GM18870 (cell line): Measurements from ENCODE around the gene PCDHA1.
"Not testable (repeated sequence)": the region's sequence is repeated elsewhere in the genome, so short reads cannot be mapped to it uniquely, and the experiment has no call there.

Experiments used
- ATAC-seq: cut with Tn5 transposase; IDR thresholded peaks from one replicate; pipeline ENCODE4 v1.9.1; 2021; ENCODE audit warnings: moderate library complexity; ENCODE audit not compliant: unreplicated experiment

The PCDHA1 gene

DNA sequence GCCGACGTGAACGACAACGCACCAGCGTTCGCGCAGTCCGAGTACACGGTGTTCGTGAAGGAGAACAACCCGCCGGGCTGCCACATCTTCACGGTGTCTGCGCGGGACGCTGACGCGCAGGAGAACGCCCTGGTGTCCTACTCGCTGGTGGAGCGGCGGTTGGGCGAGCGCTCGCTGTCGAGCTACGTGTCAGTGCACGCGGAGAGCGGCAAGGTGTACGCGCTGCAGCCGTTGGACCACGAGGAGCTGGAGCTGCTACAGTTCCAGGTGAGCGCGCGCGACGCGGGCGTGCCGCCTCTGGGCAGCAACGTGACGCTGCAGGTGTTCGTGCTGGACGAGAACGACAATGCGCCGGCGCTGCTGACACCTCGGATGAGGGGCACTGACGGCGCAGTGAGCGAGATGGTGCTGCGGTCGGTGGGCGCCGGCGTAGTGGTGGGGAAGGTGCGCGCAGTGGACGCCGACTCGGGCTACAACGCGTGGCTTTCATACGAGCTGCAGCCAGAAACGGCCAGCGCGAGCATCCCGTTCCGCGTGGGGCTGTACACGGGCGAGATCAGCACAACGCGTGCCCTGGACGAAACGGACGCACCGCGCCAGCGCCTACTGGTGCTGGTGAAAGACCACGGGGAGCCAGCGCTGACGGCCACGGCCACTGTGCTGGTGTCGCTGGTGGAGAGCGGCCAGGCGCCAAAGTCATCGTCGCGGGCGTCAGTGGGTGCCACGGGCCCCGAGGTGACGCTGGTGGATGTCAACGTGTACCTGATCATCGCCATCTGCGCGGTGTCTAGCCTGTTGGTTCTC, 64.1 kb downstream of the PCDHA1 start:
- not testable (repeated sequence) for ATAC-seq

DNA sequence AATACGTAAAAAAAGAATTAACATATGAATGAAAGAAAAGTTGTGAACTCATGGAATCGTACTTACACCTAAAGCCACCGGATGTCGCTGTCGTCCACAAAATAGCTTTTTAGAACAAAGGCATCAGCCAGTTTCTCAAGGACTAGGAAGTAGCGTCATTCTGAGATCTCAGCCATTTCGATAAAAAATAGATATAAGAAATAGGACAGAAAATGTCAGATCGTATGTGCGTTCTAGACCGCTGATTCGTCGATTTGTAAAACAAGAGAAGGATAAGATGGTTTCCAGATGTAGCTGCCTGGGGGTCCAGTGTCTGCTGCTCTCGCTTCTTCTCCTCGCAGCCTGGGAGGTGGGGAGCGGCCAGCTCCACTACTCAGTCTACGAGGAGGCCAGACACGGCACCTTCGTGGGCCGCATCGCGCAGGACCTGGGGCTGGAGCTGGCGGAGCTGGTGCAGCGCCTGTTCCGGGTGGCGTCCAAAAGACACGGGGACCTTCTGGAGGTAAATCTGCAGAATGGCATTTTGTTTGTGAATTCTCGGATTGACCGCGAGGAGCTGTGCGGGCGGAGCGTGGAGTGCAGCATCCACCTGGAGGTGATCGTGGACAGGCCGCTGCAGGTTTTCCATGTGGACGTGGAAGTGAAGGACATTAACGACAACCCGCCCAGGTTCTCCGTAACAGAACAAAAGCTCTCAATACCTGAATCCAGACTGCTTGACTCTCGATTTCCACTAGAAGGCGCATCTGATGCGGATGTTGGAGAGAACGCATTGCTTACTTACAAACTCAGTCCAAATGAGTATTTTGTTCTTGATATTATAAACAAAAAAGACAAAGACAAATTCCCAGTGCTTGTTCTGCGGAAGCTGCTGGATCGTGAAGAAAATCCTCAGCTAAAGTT, 70.1 kb downstream of the PCDHA1 start, which contains the start of gene PCDHA10:
Gene PCDHA10, plus strand, starts transcription at position 126 of the 903 bp plus-strand sequence. Its CDS starts 152 bp downstream, at position 278.
- no peak for ATAC-seq

DNA sequence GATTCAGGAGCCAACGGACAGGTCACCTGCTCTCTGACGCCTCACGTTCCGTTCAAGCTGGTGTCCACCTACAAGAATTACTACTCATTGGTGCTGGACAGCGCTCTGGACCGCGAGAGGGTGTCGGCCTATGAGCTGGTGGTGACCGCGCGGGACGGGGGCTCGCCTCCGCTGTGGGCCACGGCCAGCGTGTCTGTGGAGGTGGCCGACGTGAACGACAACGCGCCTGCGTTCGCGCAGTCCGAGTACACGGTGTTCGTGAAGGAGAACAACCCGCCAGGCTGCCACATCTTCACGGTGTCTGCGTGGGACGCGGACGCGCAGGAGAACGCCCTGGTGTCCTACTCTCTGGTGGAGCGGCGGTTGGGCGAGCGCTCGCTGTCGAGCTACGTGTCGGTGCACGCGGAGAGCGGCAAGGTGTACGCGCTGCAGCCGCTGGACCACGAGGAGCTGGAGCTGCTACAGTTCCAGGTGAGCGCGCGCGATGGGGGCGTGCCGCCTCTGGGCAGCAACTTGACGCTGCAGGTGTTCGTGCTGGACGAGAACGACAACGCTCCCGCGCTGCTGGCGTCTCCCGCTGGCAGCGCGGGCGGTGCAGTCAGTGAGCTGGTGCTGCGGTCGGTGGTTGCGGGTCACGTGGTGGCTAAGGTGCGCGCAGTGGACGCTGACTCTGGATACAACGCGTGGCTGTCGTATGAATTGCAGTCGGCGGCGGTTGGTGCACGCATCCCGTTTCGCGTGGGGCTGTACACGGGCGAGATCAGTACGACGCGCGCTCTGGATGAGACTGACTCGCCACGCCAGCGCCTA, 71.4 kb downstream of the PCDHA1 start:
- ATAC-seq, result no peak

DNA sequence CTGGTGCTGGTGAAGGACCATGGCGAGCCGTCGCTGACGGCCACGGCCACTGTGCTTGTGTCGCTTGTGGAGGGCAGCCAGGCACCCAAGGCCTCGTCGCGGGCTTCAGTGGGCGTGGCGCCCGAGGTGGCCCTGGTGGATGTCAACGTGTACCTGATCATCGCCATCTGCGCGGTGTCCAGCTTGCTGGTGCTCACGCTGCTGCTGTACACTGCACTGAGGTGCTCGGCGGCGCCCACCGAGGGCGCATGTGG, 72.0 kb downstream of the PCDHA1 start:
- ATAC-seq, result no peak

DNA sequence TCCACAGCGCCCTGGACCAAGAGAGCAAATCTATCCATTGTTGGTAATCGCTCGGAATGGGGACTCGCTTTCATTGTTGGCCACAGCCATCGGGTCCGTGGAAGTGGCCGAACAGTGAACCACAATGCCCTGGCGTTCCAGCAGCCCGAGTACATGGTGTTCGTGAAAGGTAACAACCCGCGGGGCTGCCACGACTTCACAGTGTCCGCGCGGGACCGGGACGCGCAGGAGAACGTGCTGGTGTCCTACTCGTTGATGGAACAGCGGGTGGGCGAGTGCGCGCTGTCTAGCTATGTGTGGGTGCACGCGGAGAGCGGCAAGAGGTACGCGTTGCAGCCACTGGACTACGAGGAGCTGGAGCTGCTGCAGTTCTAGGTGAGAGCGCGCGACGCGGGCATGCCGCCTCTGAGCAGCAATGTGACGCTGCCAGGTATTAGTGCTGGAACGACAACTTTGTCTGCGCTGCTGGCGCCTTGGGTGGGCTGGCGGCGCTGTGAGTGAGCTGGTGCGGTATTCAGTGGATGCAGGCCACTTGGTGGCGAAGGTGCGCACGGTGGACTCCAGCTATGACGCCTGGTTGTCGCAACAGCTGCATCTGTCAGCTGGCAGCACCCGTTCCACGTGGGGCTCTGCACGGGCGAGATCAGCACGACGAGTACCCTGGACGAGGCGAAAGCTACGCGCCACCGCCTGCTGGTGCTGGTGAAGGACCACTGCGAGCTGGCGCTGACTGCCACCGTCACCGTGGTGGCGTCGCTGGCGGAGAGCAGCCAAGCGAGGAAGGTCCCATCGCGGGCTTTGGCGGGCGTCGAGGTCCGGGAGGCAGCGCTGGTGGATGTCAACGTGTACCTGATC, 76.7 kb downstream of the PCDHA1 start:
- no peak for ATAC-seq

DNA sequence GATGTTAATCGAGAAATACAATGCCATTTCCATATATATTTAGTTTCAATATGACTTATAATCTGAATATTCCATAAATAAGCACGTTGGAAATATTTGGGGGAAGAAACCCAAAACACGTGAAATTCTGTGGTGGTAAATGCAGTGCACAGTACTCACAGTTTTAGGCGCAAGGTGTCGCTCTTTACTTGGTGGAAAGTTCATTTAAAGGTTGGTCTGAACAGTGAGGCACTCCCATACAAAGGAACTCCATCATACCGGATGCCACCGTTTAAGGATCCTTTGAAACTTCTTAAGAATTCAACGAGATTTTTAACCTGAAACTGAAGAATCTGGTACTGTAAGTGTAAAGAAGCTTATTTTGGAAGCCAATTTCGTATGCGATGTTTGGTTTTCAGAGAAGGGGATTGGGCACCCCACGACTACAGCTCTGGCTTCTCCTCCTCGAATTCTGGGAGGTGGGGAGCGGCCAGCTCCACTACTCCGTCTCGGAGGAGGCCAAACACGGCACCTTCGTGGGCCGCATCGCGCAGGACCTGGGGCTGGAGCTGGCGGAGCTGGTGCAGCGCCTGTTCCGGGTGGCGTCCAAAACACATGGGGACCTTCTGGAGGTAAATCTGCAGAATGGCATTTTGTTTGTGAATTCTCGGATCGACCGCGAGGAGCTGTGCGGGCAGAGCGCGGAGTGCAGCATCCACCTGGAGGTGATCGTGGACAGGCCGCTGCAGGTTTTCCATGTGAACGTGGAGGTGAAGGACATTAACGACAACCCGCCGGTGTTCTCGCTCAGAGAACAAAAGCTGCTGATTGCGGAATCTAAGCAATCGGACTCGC, 83.0 kb downstream of the PCDHA1 start, which contains the start of gene PCDHA11:
Gene PCDHA11, plus strand, starts transcription at position 237 of the 834 bp plus-strand sequence. Its CDS starts 147 bp downstream, at position 384.
- no peak for ATAC-seq

DNA sequence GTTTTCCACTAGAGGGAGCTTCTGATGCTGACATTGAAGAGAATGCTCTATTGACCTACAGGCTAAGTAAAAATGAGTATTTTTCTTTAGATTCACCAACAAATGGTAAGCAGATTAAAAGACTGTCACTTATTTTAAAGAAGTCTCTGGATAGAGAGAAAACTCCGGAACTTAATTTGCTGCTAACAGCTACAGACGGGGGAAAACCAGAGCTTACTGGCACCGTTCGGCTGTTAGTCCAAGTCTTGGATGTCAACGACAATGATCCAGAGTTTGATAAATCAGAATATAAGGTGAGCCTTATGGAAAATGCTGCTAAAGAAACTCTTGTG, 83.6 kb downstream of the PCDHA1 start:
- ATAC-seq, result no peak

DNA sequence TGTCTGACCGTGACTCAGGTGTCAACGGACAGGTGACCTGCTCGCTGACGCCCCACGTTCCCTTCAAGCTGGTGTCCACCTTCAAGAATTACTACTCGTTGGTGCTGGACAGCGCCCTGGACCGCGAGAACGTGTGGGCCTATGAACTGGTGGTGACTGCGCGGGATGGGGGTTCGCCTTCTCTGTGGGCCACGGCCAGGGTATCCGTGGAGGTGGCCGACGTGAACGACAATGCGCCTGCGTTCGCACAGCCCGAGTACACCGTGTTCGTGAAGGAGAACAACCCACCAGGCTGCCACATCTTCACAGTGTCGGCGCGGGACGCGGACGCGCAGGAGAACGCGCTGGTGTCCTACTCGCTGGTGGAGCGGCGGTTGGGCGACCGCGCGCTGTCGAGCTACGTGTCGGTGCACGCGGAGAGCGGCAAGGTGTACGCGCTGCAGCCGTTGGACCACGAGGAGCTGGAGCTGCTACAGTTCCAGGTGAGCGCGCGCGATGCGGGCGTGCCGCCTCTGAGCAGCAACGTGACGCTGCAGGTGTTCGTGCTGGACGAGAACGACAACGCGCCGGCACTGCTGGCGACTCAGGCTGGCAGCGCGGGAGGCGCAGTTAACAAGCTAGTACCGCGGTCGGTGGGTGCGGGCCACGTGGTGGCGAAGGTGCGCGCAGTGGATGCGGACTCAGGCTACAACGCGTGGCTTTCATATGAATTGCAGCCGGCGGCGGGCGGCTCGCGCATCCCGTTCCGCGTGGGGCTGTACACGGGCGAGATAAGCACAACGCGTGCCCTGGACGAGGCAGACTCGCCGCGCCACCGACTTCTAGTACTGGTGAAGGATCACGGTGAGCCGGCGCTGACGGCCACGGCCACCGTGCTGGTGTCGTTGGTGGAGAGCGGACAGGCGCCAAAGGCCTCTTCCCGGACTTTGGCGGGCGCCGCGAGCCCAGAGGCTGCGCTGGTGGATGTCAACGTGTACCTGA, 84.6 kb downstream of the PCDHA1 start:
- ATAC-seq, result no peak

DNA sequence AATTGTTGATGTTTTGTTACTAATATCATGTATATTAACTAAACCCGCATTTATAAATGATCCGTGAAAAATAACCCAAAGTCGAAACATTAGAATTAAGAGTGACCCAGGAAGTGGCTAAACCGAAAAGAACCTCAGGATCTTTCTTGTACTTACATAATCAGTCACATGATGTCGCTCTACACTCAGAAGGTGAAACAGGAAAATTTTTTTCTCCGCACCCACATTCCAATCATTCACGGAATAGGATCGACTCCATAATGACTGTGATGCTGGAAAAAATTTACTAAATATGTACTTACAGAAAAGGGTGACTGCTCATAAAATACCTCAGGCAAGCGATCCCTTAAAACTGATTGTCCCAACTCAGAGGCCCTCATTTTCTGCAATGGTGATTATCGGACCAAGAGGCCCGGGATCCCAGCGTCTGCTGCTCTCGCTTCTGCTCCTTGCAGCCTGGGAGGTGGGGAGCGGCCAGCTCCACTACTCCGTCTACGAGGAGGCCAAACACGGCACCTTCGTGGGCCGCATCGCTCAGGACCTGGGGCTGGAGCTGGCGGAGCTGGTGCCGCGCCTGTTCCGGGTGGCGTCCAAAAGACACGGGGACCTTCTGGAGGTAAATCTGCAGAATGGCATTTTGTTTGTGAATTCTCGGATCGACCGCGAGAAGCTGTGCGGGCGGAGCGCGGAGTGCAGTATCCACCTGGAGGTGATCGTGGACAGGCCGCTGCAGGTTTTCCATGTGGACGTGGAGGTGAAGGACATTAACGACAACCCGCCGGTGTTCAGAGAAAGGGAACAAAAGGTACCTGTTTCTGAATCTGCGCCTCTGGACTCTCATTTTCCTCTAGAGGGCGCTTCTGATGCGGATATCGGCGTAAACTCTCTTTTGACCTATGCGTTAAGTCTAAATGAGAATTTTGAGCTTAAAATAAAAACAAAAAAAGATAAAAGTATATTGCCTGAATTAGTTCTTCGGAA, 89.4 kb downstream of the PCDHA1 start, which contains the start of gene PCDHA12:
Gene PCDHA12, plus strand, starts transcription at position 224 of the 981 bp plus-strand sequence. Its CDS starts 165 bp downstream, at position 389.
- no peak for ATAC-seq

DNA sequence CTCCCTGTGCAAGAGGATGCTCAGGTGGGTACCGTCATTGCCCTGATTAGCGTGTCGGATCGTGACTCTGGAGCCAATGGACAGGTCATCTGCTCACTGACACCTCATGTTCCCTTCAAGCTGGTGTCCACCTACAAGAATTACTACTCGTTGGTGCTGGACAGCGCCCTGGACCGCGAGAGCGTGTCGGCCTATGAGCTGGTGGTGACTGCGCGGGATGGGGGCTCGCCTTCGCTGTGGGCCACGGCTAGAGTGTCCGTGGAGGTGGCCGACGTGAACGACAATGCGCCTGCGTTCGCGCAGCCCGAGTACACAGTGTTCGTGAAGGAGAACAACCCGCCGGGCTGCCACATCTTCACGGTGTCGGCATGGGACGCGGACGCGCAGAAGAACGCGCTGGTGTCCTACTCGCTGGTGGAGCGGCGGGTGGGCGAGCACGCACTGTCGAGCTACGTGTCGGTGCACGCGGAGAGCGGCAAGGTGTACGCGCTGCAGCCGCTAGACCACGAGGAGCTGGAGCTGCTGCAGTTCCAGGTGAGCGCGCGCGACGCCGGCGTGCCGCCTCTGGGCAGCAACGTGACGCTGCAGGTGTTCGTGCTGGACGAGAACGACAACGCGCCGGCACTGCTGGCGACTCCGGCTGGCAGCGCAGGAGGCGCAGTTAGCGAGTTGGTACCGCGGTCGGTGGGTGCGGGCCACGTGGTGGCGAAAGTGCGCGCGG, 90.8 kb downstream of the PCDHA1 start:
- ATAC-seq, result not testable (repeated sequence)

DNA sequence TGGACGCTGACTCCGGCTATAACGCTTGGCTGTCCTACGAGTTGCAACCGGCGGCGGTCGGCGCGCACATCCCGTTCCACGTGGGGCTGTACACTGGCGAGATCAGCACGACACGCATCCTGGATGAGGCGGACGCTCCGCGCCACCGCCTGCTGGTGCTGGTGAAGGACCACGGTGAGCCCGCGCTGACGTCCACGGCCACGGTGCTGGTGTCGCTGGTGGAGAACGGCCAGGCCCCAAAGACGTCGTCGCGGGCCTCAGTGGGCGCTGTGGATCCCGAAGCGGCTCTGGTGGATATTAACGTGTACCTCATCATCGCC, 91.3 kb downstream of the PCDHA1 start:
- ATAC-seq, result no peak

DNA sequence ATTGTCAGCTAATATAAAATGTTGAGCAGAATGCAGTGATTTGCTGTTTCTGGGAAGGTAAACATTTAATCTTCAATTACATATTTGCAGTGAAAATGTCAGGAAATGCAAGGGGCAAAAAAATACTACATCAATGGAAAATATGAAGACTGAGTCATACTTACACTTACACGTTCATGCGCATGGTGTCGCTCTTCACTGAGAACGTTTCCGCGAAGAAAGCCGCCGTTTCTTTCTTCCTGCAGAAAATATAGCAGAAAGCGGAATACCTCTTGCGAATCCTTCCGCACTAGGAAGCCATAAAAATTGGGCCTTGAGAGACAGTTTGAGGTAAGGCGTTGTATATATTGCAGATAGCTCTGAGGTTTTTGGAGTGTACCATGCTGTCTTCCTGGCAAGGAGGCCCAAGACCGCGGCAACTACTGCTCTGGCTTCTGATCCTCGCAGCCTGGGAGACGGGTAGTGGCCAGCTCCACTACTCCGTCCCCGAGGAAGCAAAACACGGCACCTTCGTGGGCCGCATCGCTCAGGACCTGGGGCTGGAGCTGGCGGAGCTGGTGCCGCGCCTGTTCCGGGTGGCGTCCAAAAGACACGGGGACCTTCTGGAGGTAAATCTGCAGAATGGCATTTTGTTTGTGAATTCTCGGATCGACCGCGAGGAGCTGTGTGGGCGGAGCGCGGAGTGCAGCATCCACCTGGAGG, 96.1 kb downstream of the PCDHA1 start, which contains the start of gene PCDHA13:
Gene PCDHA13, plus strand, starts transcription at position 236 of the 702 bp plus-strand sequence. Its CDS starts 145 bp downstream, at position 381.
- no peak for ATAC-seq

DNA sequence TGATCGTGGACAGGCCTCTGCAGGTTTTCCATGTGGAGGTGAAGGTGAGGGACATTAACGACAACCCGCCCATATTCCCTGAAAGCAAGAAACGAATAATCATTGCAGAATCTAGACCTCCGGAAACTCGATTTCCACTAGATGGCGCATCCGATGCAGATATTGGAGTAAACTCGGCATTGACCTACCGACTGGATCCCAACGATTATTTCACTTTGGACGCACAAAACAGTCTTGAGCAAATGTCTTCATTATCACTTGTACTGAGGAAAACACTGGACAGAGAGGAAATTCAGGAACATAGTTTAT, 96.6 kb downstream of the PCDHA1 start:
- no peak for ATAC-seq

DNA sequence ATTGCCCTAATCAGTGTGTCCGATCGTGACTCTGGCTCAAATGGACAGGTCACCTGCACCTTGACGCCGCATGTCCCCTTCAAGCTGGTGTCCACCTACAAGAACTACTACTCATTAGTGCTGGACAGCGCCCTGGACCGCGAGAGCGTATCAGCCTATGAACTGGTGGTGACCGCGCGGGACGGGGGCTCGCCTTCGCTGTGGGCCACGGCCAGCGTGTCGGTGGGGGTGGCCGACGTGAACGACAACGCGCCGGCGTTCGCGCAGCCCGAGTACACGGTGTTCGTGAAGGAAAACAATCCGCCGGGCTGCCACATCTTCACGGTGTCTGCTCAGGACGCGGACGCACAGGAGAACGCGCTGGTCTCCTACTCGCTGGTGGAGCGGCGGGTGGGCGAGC, 97.4 kb downstream of the PCDHA1 start:
- no peak for ATAC-seq

DNA sequence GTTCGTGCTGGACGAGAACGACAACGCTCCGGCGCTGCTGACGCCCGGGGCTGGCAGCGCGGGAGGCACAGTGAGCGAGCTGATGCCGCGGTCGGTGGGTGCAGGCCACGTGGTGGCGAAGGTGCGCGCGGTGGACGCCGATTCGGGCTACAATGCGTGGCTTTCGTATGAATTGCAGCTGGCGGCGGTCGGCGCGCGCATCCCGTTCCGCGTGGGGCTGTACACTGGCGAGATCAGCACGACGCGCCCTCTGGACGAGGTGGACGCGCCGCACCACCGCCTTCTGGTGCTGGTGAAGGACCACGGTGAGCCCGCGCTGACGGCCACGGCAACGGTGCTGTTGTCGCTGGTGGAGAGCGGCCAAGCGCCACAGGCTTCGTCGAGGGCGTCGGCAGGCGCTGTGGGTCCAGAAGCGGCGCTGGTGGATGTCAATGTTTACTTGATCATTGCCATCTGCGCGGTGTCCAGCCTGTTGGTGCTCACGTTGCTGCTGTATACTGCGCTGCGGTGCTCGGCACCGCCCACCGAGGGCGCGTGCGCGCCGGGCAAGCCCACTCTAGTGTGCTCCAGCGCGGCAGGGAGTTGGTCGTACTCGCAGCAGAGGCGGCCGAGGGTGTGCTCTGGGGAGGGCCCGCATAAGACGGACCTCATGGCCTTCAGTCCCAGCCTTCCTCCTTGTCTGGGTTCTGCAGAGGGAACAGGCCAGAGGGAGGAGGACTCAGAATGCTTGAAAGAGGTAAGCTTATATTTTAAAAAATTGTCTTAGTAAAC, 98.2 kb downstream of the PCDHA1 start:
- ATAC-seq, result no peak
